Measurements from ENCODE around the gene VIPAS39. TPM values are rescaled to one million over a fixed set of nuclear protein-coding genes. Genes with fewer than 3 reads are reported as not detected.
A peak's percentile ranks its signal among the peaks of the same experiment; 100 is the strongest.
"Not testable (repeated sequence)": the region's sequence is repeated elsewhere in the genome, so short reads cannot be mapped to it uniquely, and the experiment has no call there.

Gene VIPAS39
- total RNA-seq, 6 experiments from 2014 or later, result 14.2 to 17.4 (median 15.3) TPM

DNA sequence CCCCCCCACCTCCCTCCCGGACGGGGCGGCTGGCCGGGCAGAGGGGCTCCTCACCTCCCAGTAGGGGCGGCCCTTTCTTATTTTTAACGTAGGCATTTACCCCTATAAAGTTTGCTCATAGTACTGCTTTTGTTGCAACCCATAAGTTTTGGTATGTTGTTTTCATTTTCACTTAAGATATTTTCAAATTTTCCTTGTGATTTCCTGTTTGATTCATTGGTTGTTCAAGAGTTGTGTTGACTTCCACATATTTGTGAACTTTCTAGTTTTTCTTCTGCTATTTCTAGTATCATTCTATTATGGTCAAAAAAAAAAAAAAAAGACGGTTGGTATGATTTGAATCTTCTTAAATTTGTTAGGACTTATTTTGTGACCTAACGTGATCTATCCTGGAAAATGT lies 40.6 kb downstream of the VIPAS39 start:
- Mint-ChIP-seq H3K4me1 (ENCODE audit: low read depth) (peaks cover 10% of the 10 kb centered on the region), H3K4me3 (no peak overlapping the region), H3K27ac (no peak overlapping the region), H3K9me3 (peaks cover 16% of the 10 kb centered on the region), H3K27me3 (ENCODE audit: insufficient read depth) (no peaks in the 10 kb centered on the region; the same call in 1 of the 2 replicates), H3K36me3 (ENCODE audit: low read depth) (peaks cover 8% of the 10 kb centered on the region)
- TF ChIP-seq, protein P1, sequence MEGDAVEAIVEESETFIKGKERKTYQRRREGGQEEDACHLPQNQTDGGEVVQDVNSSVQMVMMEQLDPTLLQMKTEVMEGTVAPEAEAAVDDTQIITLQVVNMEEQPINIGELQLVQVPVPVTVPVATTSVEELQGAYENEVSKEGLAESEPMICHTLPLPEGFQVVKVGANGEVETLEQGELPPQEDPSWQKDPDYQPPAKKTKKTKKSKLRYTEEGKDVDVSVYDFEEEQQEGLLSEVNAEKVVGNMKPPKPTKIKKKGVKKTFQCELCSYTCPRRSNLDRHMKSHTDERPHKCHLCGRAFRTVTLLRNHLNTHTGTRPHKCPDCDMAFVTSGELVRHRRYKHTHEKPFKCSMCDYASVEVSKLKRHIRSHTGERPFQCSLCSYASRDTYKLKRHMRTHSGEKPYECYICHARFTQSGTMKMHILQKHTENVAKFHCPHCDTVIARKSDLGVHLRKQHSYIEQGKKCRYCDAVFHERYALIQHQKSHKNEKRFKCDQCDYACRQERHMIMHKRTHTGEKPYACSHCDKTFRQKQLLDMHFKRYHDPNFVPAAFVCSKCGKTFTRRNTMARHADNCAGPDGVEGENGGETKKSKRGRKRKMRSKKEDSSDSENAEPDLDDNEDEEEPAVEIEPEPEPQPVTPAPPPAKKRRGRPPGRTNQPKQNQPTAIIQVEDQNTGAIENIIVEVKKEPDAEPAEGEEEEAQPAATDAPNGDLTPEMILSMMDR (IDR thresholded peaks at IDR 0.05), result no peak
- no peak for DNase-seq

GRCh38 chr14:77416098-77416497 lies 41.3 kb downstream of the VIPAS39 start:
- H3K27ac Mint-ChIP-seq; H3K4me1 Mint-ChIP-seq (ENCODE audit: low read depth); H3K27me3 Mint-ChIP-seq (ENCODE audit: insufficient read depth); H3K4me3 Mint-ChIP-seq; H3K36me3 Mint-ChIP-seq (ENCODE audit: low read depth); DNase-seq: not testable (repeated sequence)
- H3K9me3 Mint-ChIP-seq, result peaks cover 16% of the 10 kb centered on the region

DNA sequence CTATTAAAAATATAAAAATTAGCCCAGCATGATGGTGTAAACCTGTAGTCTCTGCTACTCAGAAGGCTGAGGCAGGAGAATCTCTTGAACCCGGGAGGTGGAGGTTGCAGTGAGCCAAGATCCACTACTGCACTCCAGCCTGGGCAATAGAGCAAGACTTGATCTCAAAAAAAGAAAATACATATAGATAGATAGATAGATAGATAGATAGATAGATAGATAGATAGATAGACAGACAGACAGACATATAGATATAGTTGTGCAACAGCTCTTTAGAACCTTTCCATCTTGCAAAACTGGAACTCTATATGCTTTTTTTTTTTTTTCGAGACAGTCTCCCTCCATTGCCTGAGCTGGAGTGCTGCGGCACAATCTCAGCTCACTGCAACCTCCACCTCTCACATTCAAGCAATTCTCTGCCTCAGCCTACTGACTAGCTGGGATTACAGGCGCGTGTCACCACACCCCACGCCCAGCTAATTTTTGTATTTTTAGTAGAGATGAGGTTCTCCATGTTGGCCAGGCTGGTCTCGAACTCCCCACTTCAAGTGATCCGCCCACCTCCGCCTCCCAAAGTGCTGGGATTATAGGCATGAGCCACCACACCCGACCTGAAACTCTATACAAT lies 41.9 kb downstream of the VIPAS39 start:
- peaks cover 16% of the 10 kb centered on the region for H3K9me3 Mint-ChIP-seq
- not testable (repeated sequence) for H3K4me1 Mint-ChIP-seq (ENCODE audit: low read depth); H3K36me3 Mint-ChIP-seq (ENCODE audit: low read depth); DNase-seq; H3K27ac Mint-ChIP-seq; H3K27me3 Mint-ChIP-seq (ENCODE audit: insufficient read depth); H3K4me3 Mint-ChIP-seq

GRCh38 chr14:77409131-77409533 lies 48.3 kb downstream of the VIPAS39 start:
- TF ChIP-seq, protein P1 (IDR thresholded peaks at IDR 0.05), result peak; percentile 44; the same call in 1 of the 2 replicates
- H3K27ac Mint-ChIP-seq, result no peak overlapping the region
- H3K9me3 Mint-ChIP-seq, result no peaks in the 10 kb centered on the region
- H3K36me3 Mint-ChIP-seq (ENCODE audit: low read depth), result no peaks in the 10 kb centered on the region
- DNase-seq, result no peak
- no peak overlapping the region for H3K4me3 Mint-ChIP-seq
- H3K4me1 Mint-ChIP-seq (ENCODE audit: low read depth), result no peaks in the 10 kb centered on the region
- H3K27me3 Mint-ChIP-seq (ENCODE audit: insufficient read depth), result peaks cover 3% of the 10 kb centered on the region

DNA sequence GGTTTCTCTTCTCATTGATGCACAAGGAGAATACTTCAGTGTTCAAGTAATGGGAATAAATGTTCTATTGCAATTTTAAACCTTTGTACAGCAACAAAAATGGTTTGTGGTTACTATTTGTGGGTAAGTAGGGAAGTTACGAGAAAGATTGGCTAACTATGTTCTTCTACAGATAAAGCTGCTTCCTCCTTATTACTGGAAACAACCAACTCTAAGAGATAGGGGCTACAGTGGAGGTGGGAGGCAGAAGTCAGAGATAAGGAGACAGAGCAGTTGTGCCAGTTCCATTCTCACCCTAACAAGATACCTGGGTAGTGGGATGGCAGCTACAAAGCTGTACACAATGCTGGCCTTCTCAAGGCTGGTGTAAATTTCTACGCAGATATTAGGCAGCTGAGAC lies 50.2 kb downstream of the VIPAS39 start:
- TF ChIP-seq, protein P1 (IDR thresholded peaks at IDR 0.05), result no peak
- no peak overlapping the region for H3K27ac Mint-ChIP-seq
- H3K27me3 Mint-ChIP-seq (ENCODE audit: insufficient read depth), result peaks cover 3% of the 10 kb centered on the region
- H3K4me1 Mint-ChIP-seq (ENCODE audit: low read depth), result no peaks in the 10 kb centered on the region
- no peak for DNase-seq
- no peaks in the 10 kb centered on the region for H3K36me3 Mint-ChIP-seq (ENCODE audit: low read depth)
- H3K4me3 Mint-ChIP-seq, result no peak overlapping the region
- H3K9me3 Mint-ChIP-seq, result no peaks in the 10 kb centered on the region

- no peaks in the 10 kb centered on the region for H3K36me3 Mint-ChIP-seq (ENCODE audit: low read depth)
- DNase-seq, result no peak
- no peak overlapping the region for H3K4me3 Mint-ChIP-seq
- TF ChIP-seq, protein P1 (IDR thresholded peaks at IDR 0.05), result no peak
- no peaks in the 10 kb centered on the region for H3K9me3 Mint-ChIP-seq
- H3K4me1 Mint-ChIP-seq (ENCODE audit: low read depth), result no peaks in the 10 kb centered on the region
- peaks cover 3% of the 10 kb centered on the region for H3K27me3 Mint-ChIP-seq (ENCODE audit: insufficient read depth)
- H3K27ac Mint-ChIP-seq, result no peak overlapping the region
Measured at GRCh38 chr14:77406718-77407117, 50.7 kb downstream of the VIPAS39 start.
